Coronary artery (tissue), 2 donors: ENCODE results near the gene PHACTR2.
"Not testable (repeated sequence)": the region's sequence is repeated elsewhere in the genome, so short reads cannot be mapped to it uniquely, and the experiment has no call there.

Source experiments
- DNase-seq: peaks from one replicate; pipeline ENCODE4 v3.0.0-alpha.2; 2017; ENCODE audit warnings: low spot score
- H3K27ac ChIP-seq, 2 donors: fragments of 200-600 bp; sonication (generic); one replicate each; pipeline ENCODE4 v1.5.1; 2016 to 2019
- H3K4me3 ChIP-seq: fragments of 200-600 bp; sonication (generic); 2 replicates; pipeline ENCODE4 v1.5.1; 2016; ENCODE audit warnings: mild to moderate bottlenecking, moderate library complexity
- TF ChIP-seq, protein P1 (sequence below): fragments of 200-600 bp; sonication (generic); IDR thresholded peaks from one replicate; pipeline ENCODE4 v1.5.1; 2019; ENCODE audit warnings: antibody characterized with exemption

The PHACTR2 gene

DNA sequence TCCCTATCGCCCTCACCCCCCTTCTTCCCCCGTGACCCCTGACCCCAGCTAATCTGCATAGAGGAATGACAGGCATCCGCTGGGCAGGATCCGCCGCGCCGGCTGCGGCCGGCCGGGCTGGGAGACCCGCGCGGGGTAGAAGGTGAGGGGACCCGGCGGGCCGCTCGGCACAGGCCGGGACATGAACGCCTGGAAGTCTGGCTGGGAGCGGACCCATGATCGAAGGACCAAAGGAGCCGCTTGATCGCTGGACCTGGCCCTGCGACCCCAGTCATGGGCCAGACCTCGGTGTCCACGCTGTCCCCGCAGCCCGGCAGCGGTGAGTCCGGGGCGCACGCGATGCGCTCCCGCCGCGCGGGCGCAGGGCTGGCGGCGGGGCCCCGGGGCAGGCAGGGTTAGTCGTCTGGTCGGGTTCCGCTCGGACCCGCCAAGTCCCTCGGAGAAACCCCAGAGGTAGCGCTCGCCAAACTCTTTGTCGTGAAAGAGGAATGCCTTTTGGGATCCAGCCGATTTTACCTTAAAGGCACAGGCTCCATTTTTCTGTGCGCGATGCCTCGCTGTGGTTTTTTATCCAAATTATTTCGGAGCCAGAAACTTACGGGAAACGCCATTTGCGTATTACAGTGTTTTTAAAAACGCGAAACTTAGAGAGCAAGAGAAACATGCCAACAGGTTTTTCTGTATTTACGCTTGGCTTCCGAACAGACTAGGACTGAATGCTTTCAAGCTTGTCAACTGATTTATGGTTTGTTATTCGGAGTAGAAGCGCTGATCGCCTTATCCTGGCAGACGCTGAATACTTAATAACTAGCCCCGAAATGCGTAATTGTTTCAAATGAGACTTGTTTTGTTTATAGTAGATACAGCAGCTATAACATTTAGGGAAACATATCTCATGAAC lies at the start of gene PHACTR2:
PHACTR2 (plus strand) TSS at position 75 of the 901 bp plus-strand sequence; CDS start at position 274, 199 bp downstream.
- Histone ChIP-seq H3K27ac (peak within 1 kb of the TSS; percentile 87 to 95), H3K4me3 (peak within 1 kb of the TSS; percentile 77)
- DNase-seq, result peak; percentile 91
- TF ChIP-seq, protein P1, sequence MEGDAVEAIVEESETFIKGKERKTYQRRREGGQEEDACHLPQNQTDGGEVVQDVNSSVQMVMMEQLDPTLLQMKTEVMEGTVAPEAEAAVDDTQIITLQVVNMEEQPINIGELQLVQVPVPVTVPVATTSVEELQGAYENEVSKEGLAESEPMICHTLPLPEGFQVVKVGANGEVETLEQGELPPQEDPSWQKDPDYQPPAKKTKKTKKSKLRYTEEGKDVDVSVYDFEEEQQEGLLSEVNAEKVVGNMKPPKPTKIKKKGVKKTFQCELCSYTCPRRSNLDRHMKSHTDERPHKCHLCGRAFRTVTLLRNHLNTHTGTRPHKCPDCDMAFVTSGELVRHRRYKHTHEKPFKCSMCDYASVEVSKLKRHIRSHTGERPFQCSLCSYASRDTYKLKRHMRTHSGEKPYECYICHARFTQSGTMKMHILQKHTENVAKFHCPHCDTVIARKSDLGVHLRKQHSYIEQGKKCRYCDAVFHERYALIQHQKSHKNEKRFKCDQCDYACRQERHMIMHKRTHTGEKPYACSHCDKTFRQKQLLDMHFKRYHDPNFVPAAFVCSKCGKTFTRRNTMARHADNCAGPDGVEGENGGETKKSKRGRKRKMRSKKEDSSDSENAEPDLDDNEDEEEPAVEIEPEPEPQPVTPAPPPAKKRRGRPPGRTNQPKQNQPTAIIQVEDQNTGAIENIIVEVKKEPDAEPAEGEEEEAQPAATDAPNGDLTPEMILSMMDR, result no peak

DNA sequence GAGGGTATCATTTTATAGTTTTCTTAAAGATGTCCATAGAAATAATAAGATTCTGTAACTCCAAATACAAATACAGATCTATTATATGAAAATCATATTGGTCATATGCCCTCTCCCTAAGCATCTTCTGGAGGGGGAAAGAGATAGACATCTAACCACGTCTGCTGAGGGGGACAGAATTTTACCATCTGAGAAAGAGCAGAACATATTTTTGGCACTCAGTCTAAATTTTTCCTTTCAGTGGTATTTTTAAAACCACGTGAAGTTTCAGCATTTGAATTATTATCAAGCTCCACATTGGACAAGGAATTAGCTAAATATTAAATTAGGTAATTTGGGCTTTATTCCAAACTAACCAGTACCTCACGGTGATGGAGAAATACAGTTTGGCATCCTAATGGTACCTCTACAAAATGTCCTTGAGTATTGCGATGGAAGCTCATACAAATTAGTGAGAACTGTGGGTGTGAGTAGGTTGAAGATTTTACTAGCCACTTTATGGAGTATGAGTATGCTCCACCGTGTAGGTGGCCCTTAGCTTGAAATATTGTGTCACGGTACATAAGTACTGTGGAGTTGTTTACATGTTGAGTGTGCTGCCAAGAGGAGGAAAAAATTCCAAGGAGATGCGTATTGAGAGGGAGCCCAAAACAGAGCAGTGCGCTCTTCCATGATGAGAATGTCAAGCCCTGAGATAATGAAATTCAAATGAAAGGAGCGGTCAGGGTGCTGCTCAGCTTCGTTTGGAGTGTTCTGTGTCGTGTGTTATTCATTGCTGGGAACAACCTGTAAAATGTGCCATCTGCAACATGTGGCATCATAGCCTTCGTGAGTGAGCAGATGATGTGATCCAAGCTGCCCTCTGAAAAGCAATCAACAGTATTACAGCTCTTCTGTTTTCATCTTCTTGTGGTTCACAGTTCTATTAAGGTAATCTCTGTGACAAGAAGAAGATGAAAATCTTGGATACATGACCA lies 48.4 kb upstream of the PHACTR2 start:
- no peak overlapping the region for H3K4me3 ChIP-seq

DNA sequence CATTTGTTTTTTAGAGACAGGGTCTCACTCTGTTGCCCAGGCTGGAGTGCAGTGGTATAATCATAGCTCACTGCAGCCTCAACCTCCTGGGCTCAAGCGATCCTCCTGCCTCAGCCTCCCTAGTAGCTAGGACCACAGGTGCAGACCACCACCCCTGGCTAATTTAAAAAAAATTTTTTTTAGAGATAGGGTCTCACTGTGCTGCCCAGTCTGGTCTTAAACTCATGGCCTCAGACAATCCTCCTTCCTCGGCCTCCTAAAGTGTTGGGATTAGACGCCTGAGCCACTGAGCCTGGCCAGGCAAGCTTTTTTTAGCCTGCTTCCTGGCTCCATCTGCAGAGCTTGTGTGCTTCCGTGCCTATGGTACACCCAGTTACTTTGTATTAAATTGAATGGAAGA lies 46.6 kb upstream of the PHACTR2 start:
- not testable (repeated sequence) for DNase-seq, H3K4me3 ChIP-seq, H3K27ac ChIP-seq

More for the DNA sequence above, 48.4 kb upstream of the PHACTR2 start:
- TF ChIP-seq, protein P1, result no peak
- no peak overlapping the region for H3K27ac ChIP-seq
- no peak for DNase-seq

DNA sequence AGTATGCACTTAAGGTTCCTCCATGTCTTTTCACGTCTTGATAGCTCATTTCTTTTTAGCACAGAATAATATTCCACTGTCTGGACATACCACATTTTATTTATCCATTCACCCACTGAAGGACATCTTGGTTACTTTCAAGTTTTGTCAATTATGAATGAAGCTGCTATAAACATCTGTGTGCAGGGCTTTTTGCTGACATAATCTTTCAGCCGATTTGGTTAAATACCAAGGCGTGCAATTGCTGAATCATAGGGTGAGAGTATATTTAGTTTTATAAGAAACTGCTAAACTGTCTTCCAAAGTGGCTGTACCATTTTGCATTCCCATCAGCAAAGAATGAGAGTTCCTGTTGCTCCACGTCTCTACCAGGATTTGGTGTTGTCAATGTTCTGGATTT lies 44.9 kb upstream of the PHACTR2 start:
- DNase-seq, result no peak
- TF ChIP-seq, protein P1, result no peak
- no peak overlapping the region for H3K4me3 ChIP-seq
- H3K27ac ChIP-seq, result no peak overlapping the region

DNA sequence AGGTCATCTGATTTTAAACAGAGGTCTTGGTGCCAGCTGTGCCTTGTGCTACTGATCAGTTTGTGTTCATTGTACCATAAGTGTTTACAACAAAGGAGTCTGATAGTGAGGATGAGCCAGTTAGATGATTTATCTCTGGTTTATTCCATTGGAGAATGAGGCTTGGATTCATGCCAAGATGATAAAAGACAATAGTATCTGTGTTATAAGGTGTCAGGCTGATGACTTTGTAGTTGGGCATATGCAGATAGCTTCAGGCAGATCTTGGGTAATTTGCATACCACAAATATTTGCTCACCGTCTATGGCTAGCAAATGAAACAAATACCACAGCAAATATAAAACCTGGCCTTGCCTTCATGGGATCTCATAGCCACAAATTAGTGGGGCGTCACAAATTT lies 43.3 kb upstream of the PHACTR2 start:
- H3K27ac ChIP-seq, result no peak overlapping the region
- DNase-seq, result no peak
- H3K4me3 ChIP-seq, result no peak overlapping the region
- TF ChIP-seq, protein P1, result no peak

DNA sequence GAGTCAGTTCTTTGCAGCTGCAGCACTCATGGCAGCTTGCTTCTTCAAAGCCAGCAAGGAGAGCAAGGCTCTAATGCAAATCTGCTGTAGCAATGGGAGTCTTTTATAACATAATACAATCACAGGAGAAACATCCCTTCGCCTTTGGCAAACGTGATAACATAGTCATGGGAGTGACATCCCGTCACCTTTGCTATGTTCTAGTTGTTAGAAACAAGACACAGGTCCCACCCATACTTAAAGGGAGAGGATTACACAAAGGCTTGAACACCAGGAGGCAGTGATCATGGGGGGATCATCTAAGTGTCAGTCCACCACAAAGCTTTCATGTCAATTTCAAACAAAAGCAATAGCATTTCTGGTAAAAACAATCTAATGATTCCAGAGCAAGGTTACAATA lies 40.1 kb upstream of the PHACTR2 start:
- H3K4me3 ChIP-seq, result no peak overlapping the region
- no peak overlapping the region for H3K27ac ChIP-seq
- DNase-seq, result no peak
- TF ChIP-seq, protein P1, result no peak

DNA sequence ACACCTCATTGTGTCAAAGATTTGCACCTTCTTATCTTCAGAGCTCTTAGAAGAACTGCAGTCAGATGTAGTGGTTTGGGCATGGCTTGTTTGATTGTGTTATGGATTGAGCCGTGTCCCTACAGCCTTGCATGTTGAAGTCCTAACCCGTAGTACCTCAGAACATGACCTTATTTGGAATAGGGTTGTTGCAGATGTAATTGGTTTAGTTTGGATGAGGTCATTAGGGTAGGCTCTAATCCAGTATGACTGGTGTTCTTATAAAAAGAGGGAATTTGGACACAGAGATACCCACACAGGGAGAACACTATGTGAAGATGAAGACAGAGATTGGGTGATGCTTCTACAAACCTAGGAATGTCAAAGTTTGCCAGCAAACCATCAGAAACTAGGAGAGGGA lies 35.4 kb upstream of the PHACTR2 start:
- TF ChIP-seq, protein P1, result no peak
- Histone ChIP-seq H3K4me3 (no peak overlapping the region), H3K27ac (no peak overlapping the region)
- DNase-seq, result no peak
